Measurements from ENCODE around the gene GPR62. TPM values are rescaled to one million over a fixed set of nuclear protein-coding genes. Genes with fewer than 3 reads are reported as not detected.

Gene GPR62
- total RNA-seq, 2 experiments from 2014 or later = not detected

DNA sequence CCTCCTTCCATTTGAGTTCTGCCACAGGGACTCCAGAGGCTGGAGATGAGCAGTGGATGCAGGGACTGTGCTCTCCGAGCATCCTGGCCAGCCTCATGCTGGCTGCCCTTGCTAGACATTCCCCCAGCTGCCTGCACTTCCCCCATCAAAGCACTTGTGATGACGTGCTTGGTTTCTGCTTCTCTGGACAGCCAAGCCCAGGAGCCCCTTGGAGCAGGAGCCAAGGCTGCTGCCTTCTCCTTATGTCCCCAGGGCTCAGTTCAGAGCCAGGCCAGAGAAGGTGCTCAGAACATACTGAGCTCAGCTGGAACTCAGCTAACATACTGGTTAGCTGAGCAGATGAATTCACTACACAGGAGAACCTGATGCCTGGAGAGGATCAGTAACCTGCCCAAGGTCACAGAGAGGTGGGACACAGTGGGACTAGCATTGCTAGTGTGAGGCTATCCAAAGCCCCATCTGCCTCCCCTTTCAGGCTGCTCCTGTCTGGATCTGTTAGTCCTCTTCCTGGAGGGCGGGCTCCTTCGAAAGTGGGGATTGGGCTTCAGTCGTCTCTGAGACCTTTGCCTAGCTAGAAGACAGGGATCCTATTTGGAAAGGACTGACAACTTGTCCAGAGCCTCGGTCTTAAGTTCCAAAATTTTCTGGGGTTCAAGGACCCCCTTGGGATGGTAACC, 7.8 kb downstream of the GPR62 start:
- CTCF ChIA-PET = interaction anchor here (1.2 to 1.6 kb wide), 3 partner anchors 10 to 22 kb away, joined by 5 to 6 read pairs (median 5); partner anchors contain the start of genes ACY1 and RRP9
- Mint-ChIP-seq H3K36me3 (ENCODE audit: low read depth) (peaks cover 3% of the 10 kb centered on the region), H3K27ac (no peak overlapping the region), H3K4me3 (no peak overlapping the region), H3K27me3 (peaks cover 13% of the 10 kb centered on the region), H3K4me1 (peaks cover 15% of the 10 kb centered on the region), H3K9me3 (no peaks in the 10 kb centered on the region)
- POLR2A ChIA-PET = interaction anchor here (1.1 kb wide), 1 partner anchor 11 kb away, joined by 3 read pairs; the partner anchor contains the start of gene ABHD14B
- DNase-seq = no peak

GRCh38 chr3:51963951-51964451, 8.8 kb downstream of the GPR62 start:
- no peaks in the 10 kb centered on the region for H3K36me3 Mint-ChIP-seq (ENCODE audit: low read depth)

GRCh38 chr3:51964521-51964920, 9.3 kb downstream of the GPR62 start:
- POLR2A ChIA-PET = interaction anchor here (0.9 to 2.0 kb wide), 4 partner anchors 9 to 91 kb away, joined by 3 to 8 read pairs (median 5); partner anchors contain the start of genes ABHD14A, ABHD14B, ACY1 and GPR62
- no peak for DNase-seq
- no peaks in the 10 kb centered on the region for H3K36me3 Mint-ChIP-seq (ENCODE audit: low read depth)
- H3K4me3 Mint-ChIP-seq = no peak overlapping the region
- peaks cover 13% of the 10 kb centered on the region for H3K27me3 Mint-ChIP-seq
- H3K9me3 Mint-ChIP-seq = no peaks in the 10 kb centered on the region
- no peak overlapping the region for H3K27ac Mint-ChIP-seq
- peaks cover 26% of the 10 kb centered on the region for H3K4me1 Mint-ChIP-seq
- CTCF ChIA-PET = interaction anchor here (1.0 kb wide), 1 partner anchor 9 kb away, joined by 4 read pairs; the partner anchor contains the start of gene ABHD14B

More at GRCh38 chr3:51963951-51964451, 8.8 kb downstream of the GPR62 start:
- Mint-ChIP-seq H3K4me3 (no peak overlapping the region), H3K4me1 (peaks cover 24% of the 10 kb centered on the region), H3K27me3 (peaks cover 13% of the 10 kb centered on the region), H3K27ac (no peak overlapping the region), H3K9me3 (no peaks in the 10 kb centered on the region)
- no peak for DNase-seq
- ChIA-PET CTCF (interaction anchor here (1.0 to 1.6 kb wide), 3 partner anchors 10 to 23 kb away, joined by 4 to 5 read pairs (median 5); partner anchors contain the start of genes ABHD14B, ACY1 and RRP9), POLR2A (interaction anchor here (1.1 kb wide), 1 partner anchor 10 kb away, joined by 3 read pairs; the partner anchor contains the start of gene ABHD14B)

DNA sequence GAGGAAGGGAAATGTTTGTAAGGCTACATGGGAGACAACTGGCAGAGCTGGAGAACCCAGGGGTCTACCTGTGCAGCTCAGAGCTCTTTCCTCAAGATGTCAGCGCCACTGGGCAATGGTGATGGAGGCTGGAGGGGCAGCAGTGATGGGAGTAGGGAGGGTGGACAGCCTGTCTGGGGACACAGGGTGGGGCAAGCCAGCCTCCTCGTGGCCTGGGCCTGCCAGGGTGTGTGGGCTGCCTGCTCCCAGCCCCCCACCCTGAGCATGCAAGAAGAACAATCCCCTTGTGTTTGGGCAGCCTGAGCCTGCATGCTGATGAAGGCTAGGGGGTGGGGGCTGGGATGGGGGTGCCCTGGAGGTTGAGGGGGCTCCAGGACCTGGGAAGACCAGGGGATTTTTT, 10.8 kb downstream of the GPR62 start:
- no peak for DNase-seq
- ChIA-PET POLR2A (interaction anchor here (0.7 to 2.0 kb wide), 4 partner anchors 8 to 30 kb away, joined by 3 to 8 read pairs (median 4); partner anchors contain the start of genes ABHD14A, ABHD14B, ACY1 and RPL29), CTCF (interaction anchor here (1.0 kb wide), 1 partner anchor 24 kb away, joined by 3 read pairs; the partner anchor contains the start of gene RRP9)
- H3K4me3 Mint-ChIP-seq = peak overlapping the region; percentile 79
- H3K27ac Mint-ChIP-seq = no peak overlapping the region
- H3K27me3 Mint-ChIP-seq = peaks cover 13% of the 10 kb centered on the region
- no peaks in the 10 kb centered on the region for H3K36me3 Mint-ChIP-seq (ENCODE audit: low read depth)
- peaks cover 28% of the 10 kb centered on the region for H3K4me1 Mint-ChIP-seq
- H3K9me3 Mint-ChIP-seq = no peaks in the 10 kb centered on the region

DNA sequence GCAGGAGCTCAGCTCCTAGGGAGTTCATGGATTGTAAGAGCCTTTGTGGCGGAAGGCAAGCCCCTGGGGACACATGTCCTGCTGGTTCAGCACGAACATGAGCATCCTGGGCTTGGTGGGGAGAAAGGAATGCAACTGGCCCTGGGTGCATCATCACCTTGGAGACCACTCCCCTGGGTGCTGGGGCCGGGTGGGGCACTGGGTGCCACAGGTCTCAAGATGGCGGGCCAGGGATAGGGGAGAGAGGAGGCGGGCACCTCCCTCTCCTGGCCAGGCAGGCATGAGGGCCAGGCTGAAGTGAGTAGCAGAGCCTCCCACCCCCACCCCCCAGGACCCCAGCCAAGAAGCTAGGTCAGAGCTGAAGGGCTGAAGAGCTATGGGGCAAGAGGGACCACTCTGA, 11.3 kb downstream of the GPR62 start:
- CTCF ChIA-PET = interaction anchor here (1.6 kb wide), 1 partner anchor 24 kb away, joined by 4 read pairs; no protein-coding TSS in a partner anchor

DNA sequence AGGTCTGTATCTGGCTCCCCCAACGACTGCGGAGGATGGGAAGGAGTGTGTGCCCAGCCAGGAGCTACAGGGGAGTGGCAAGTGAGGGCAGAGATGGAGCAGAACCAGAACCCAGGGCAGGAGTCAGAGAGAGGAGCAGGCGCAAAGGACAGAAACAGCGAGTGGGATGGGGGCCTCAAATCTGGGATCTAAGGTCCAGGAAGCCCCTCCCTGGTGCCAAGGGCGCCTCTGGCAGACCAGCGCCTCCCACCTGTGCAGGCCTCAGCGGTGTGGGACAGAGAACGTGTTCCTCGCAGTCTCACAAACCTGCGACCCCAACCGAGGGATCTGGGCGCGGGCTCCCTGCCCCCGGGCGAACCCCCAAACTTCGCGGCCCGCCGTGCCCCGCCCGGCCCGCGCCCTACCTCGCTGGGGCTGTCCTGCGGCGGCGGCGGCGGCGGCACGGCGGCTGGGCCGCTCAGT, 11.8 kb downstream of the GPR62 start:
- CTCF ChIA-PET = interaction anchor here (1.6 kb wide), 1 partner anchor 24 kb away, joined by 4 read pairs; no protein-coding TSS in a partner anchor
- H3K36me3 Mint-ChIP-seq (ENCODE audit: low read depth) = no peaks in the 10 kb centered on the region
- H3K27ac Mint-ChIP-seq = peak overlapping the region; percentile 23
- peaks cover 31% of the 10 kb centered on the region for H3K4me1 Mint-ChIP-seq
- peaks cover 9% of the 10 kb centered on the region for H3K27me3 Mint-ChIP-seq
- no peak for DNase-seq
- peak overlapping the region; percentile 79 for H3K4me3 Mint-ChIP-seq
- H3K9me3 Mint-ChIP-seq = no peaks in the 10 kb centered on the region
- POLR2A ChIA-PET = interaction anchor here (0.7 to 1.0 kb wide), 2 partner anchors 20 to 29 kb away, joined by 3 read pairs; partner anchors contain the start of gene RPL29

More for the DNA sequence above, 11.3 kb downstream of the GPR62 start:
- peaks cover 11% of the 10 kb centered on the region for H3K27me3 Mint-ChIP-seq
- no peaks in the 10 kb centered on the region for H3K9me3 Mint-ChIP-seq
- H3K36me3 Mint-ChIP-seq (ENCODE audit: low read depth) = no peaks in the 10 kb centered on the region
- peak overlapping the region; percentile 79 for H3K4me3 Mint-ChIP-seq
- DNase-seq = no peak
- POLR2A ChIA-PET = interaction anchor here (0.7 to 1.5 kb wide), 3 partner anchors 20 to 29 kb away, joined by 3 read pairs; partner anchors contain the start of gene RPL29
- H3K4me1 Mint-ChIP-seq = peaks cover 31% of the 10 kb centered on the region
- H3K27ac Mint-ChIP-seq = peak overlapping the region; percentile 23

DNA sequence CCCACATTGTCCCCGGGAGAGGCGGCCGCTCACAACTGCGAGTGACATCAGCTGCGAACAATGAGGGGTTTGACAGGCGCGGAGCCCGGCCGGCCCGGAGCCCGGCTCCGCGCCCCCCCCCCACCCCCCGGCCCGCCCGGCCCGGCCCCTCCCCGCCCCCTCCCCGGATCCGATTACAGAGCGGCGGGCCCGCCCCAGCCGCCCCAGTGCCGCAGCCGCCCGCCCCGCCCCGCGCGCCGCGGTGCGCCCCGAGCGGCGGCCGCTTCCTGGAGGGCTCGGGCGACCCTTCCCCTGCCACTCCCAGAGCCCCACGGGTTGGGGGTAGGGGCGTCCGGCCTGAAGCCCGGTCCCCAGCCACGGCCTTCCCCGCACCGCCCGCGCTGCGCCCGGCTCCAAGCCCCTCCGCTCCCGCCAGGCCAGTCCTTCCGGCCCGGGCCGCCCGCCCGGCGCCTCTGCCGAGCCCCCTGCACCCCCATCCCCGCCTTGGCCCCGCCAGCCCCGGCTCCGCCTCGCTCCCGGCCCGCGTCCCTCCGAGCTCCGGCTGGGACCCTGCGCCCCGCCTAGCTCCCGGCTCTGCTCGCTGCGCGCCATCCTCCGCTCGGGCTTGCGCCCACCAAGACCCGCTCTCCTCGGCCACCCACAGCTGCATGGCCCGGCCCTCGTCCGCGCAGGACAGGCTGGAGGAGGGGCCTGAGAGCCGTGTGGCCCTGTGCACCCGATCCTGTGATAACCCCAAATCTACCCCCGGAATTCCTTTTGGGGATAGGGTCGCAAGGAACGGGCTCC, 12.4 kb downstream of the GPR62 start, which contains the start of gene PCBP4:
PCBP4 (minus strand) TSS at position 71 of the 786 bp plus-strand sequence. CDS start 6,214 bp downstream, outside the sequence.
- DNase-seq = peak; percentile 48

GRCh38 chr3:51968170-51968775, 13.1 kb downstream of the GPR62 start:
- Mint-ChIP-seq H3K4me3 (peak overlapping the region; percentile 80), H3K36me3 (ENCODE audit: low read depth) (no peaks in the 10 kb centered on the region), H3K9me3 (no peaks in the 10 kb centered on the region), H3K27me3 (peaks cover 5% of the 10 kb centered on the region), H3K27ac (no peak overlapping the region), H3K4me1 (peaks cover 34% of the 10 kb centered on the region)
- ChIA-PET POLR2A (interaction anchor here (1.0 to 2.6 kb wide), 5 partner anchors 15 to 180 kb away, joined by 3 to 10 read pairs (median 5); partner anchors contain the start of genes ACY1, PARP3, RPL29 and RRP9), CTCF (no interaction called here)
- no peak for DNase-seq

More for the DNA sequence above, 12.4 kb downstream of the GPR62 start, which contains the start of gene PCBP4:
- no peaks in the 10 kb centered on the region for H3K9me3 Mint-ChIP-seq
- peaks cover 8% of the 10 kb centered on the region for H3K27me3 Mint-ChIP-seq
- POLR2A ChIA-PET = interaction anchor here (0.7 to 2.6 kb wide), 5 partner anchors 15 to 28 kb away, joined by 3 to 10 read pairs (median 3); partner anchors contain the start of genes ACY1, PARP3, RPL29 and RRP9
- H3K36me3 Mint-ChIP-seq (ENCODE audit: low read depth) = no peaks in the 10 kb centered on the region
- peaks cover 33% of the 10 kb centered on the region for H3K4me1 Mint-ChIP-seq
- peak within 1 kb of the TSS; percentile 80 for H3K4me3 Mint-ChIP-seq
- H3K27ac Mint-ChIP-seq = peak within 1 kb of the TSS; percentile 61
- CTCF ChIA-PET = interaction anchor here (1.6 kb wide), 1 partner anchor 25 kb away, joined by 4 read pairs; no protein-coding TSS in a partner anchor

- Mint-ChIP-seq H3K27me3 (peaks cover 5% of the 10 kb centered on the region), H3K9me3 (no peaks in the 10 kb centered on the region), H3K4me3 (peak overlapping the region; percentile 57), H3K27ac (no peak overlapping the region), H3K4me1 (peaks cover 41% of the 10 kb centered on the region), H3K36me3 (ENCODE audit: low read depth) (peaks cover 4% of the 10 kb centered on the region)
- ChIA-PET CTCF (interaction anchor here (0.9 to 1.0 kb wide), 3 partner anchors 16 to 27 kb away, joined by 3 to 4 read pairs (median 3); partner anchors contain the start of genes PARP3 and RPL29), POLR2A (interaction anchor here (1.0 to 2.6 kb wide), 5 partner anchors 14 to 294 kb away, joined by 3 to 10 read pairs (median 5); partner anchors contain the start of genes ACY1, PARP3 and RRP9)
- no peak for DNase-seq
Observed at GRCh38 chr3:51968883-51969678, 13.9 kb downstream of the GPR62 start.

GRCh38 chr3:51969841-51970240, 14.7 kb downstream of the GPR62 start:
- H3K9me3 Mint-ChIP-seq = no peaks in the 10 kb centered on the region
- peaks cover 47% of the 10 kb centered on the region for H3K4me1 Mint-ChIP-seq
- POLR2A ChIA-PET = interaction anchor here (1.0 to 2.6 kb wide), 3 partner anchors 13 to 295 kb away, joined by 3 to 10 read pairs (median 10); partner anchors contain the start of genes ACY1, PARP3 and RRP9
- peaks cover 5% of the 10 kb centered on the region for H3K27me3 Mint-ChIP-seq
- H3K36me3 Mint-ChIP-seq (ENCODE audit: low read depth) = peaks cover 4% of the 10 kb centered on the region
- H3K4me3 Mint-ChIP-seq = no peak overlapping the region
- DNase-seq = no peak
- no peak overlapping the region for H3K27ac Mint-ChIP-seq
- CTCF ChIA-PET = interaction anchor here (0.9 to 1.0 kb wide), 3 partner anchors 15 to 27 kb away, joined by 3 to 4 read pairs (median 3); partner anchors contain the start of genes PARP3 and RPL29

Data from activated CD4-positive, alpha-beta memory T cell treated with anti-CD3 and anti-CD28 coated beads, Interleukin-2, amount 10 ng/mL, durations not matched to agents 7 days and 5 days (primary cell).